Mesendoderm (in vitro differentiated cells): ENCODE measurements around the gene CAP2.

Experiments
- DNase-seq: peaks from one replicate; pipeline ENCODE4 v3.0.0; 2013
- H2AK5ac ChIP-seq: 2 replicates; pipeline ENCODE4 v1.6.1; 2013; ENCODE audit warnings: low read length, inconsistent platforms
- H2BK120ac ChIP-seq: 2 replicates; pipeline ENCODE4 v1.6.1; 2013; ENCODE audit warnings: low read depth, mild to moderate bottlenecking, low read length, moderate library complexity, mixed read lengths
- H2BK15ac ChIP-seq: replicated peaks from 2 replicates; pipeline ENCODE4 v1.6.1; 2013; ENCODE audit warnings: low read depth, mild to moderate bottlenecking, moderate library complexity
- H2BK5ac ChIP-seq: 2 replicates; pipeline ENCODE4 v1.6.1; 2013; ENCODE audit warnings: low read length, inconsistent platforms
- H3K18ac ChIP-seq: 2 replicates; pipeline ENCODE4 v1.6.1; 2013; ENCODE audit warnings: mild to moderate bottlenecking, low read length, mixed read lengths
- H3K23ac ChIP-seq: one replicate; pipeline ENCODE4 v1.6.1; 2013; ENCODE audit warnings: low read length
- H3K27ac ChIP-seq: 2 replicates; pipeline ENCODE4 v1.5.1; 2013; ENCODE audit warnings: low read depth, mild to moderate bottlenecking, inconsistent platforms, low read length, moderate library complexity
- H3K27me3 ChIP-seq: 2 replicates; pipeline ENCODE4 v1.6.1; 2013; ENCODE audit warnings: low read length, control low read depth, mild to moderate bottlenecking, inconsistent platforms; ENCODE audit not compliant: insufficient read depth, poor library complexity
- H3K36me3 ChIP-seq: 2 replicates; pipeline ENCODE4 v1.6.1; 2013; ENCODE audit warnings: low read length, inconsistent platforms; ENCODE audit not compliant: control insufficient read depth, insufficient read depth
- H3K4ac ChIP-seq: one replicate; pipeline ENCODE4 v1.6.1; 2013; ENCODE audit warnings: low read depth, mild to moderate bottlenecking, low read length, moderate library complexity
- H3K4me1 ChIP-seq: 2 replicates; pipeline ENCODE4 v1.6.1; 2013; ENCODE audit warnings: low read depth, low read length, inconsistent platforms; ENCODE audit not compliant: control insufficient read depth
- H3K4me2 ChIP-seq: 2 replicates; pipeline ENCODE4 v1.6.1; 2013; ENCODE audit warnings: low read length
- H3K4me3 ChIP-seq: 2 replicates; pipeline ENCODE4 v1.5.1; 2013; ENCODE audit warnings: mild to moderate bottlenecking, low read length
- H3K56ac ChIP-seq: one replicate; pipeline ENCODE4 v1.6.1; 2013; ENCODE audit warnings: low read length
- H3K79me1 ChIP-seq: 2 replicates; pipeline ENCODE4 v1.6.1; 2013; ENCODE audit warnings: low read length, inconsistent platforms
- H3K79me2 ChIP-seq: 2 replicates; pipeline ENCODE4 v1.6.1; 2013; ENCODE audit warnings: mild to moderate bottlenecking, low read length; ENCODE audit not compliant: control insufficient read depth, insufficient read depth
- H3K9ac ChIP-seq: 2 replicates; pipeline ENCODE4 v1.6.1; 2013; ENCODE audit warnings: low read length, inconsistent platforms
- H4K5ac ChIP-seq: one replicate; pipeline ENCODE4 v1.6.1; 2013; ENCODE audit warnings: low read length
- H4K8ac ChIP-seq: one replicate; pipeline ENCODE4 v1.6.1; 2013; ENCODE audit warnings: low read depth, mild to moderate bottlenecking, control low read depth, low read length, moderate library complexity
- WGBS: extraction: QIAGEN DNeasy Blood & Tissue Kit; methylation state at CpG from one replicate; pipeline ENCODE4 v1.1.7; 2013; ENCODE audit warnings: low lambda C conversion rate, missing lambda C conversion rate; ENCODE audit not compliant: insufficient coverage; ENCODE audit errors: extremely low coverage; 5-methylcytosine and 5-hydroxymethylcytosine counted together

Gene CAP2

GRCh38 chr6:17454316-17455005, 61.1 kb downstream of the CAP2 start:
- H3K56ac ChIP-seq = no peak overlapping the region
- peak; percentile 51 for DNase-seq
- H3K27me3 ChIP-seq = no peaks in the 10 kb centered on the region
- no peak overlapping the region for H2BK15ac ChIP-seq
- no peak overlapping the region for H3K18ac ChIP-seq
- H3K4ac ChIP-seq = no peak overlapping the region
- no peaks in the 10 kb centered on the region for H3K36me3 ChIP-seq
- no peak overlapping the region for H4K5ac ChIP-seq
- no peak overlapping the region for H2AK5ac ChIP-seq
- H3K4me3 ChIP-seq = no peak overlapping the region
- H3K4me1 ChIP-seq = peaks cover 2% of the 10 kb centered on the region
- no peak overlapping the region for H2BK120ac ChIP-seq
- H3K79me1 ChIP-seq = peaks cover 2% of the 10 kb centered on the region
- H3K79me2 ChIP-seq = no peaks in the 10 kb centered on the region
- no peak overlapping the region for H2BK5ac ChIP-seq
- no peak overlapping the region for H3K27ac ChIP-seq
- no peak overlapping the region for H3K9ac ChIP-seq
- no peak overlapping the region for H4K8ac ChIP-seq
- H3K23ac ChIP-seq = no peak overlapping the region
- WGBS = no CpG with 5 or more reads among the region's 7 CpGs
- H3K4me2 ChIP-seq = no peak overlapping the region

- Histone ChIP-seq H3K4ac (no peak overlapping the region), H2AK5ac (no peak overlapping the region), H2BK120ac (no peak overlapping the region), H4K5ac (no peak overlapping the region), H3K79me1 (peaks cover 2% of the 10 kb centered on the region), H3K27ac (no peak overlapping the region), H2BK5ac (no peak overlapping the region), H3K4me2 (no peak overlapping the region), H3K4me1 (peaks cover 2% of the 10 kb centered on the region), H2BK15ac (no peak overlapping the region), H3K4me3 (no peak overlapping the region), H3K9ac (no peak overlapping the region), H3K27me3 (no peaks in the 10 kb centered on the region), H3K36me3 (no peaks in the 10 kb centered on the region), H3K79me2 (no peaks in the 10 kb centered on the region), H3K18ac (no peak overlapping the region), H3K56ac (no peak overlapping the region), H4K8ac (no peak overlapping the region), H3K23ac (no peak overlapping the region)
- no CpG with 5 or more reads among the region's 7 CpGs for WGBS
- DNase-seq = no peak
These were observed 62.5 kb downstream of the CAP2 start for GRCh38 chr6:17455919-17456318.

- H3K27ac ChIP-seq = no peak overlapping the region
- no peak overlapping the region for H4K8ac ChIP-seq
- no peak for DNase-seq
- no peaks in the 10 kb centered on the region for H3K36me3 ChIP-seq
- H3K18ac ChIP-seq = no peak overlapping the region
- no peak overlapping the region for H2BK15ac ChIP-seq
- H3K4ac ChIP-seq = no peak overlapping the region
- H3K79me2 ChIP-seq = no peaks in the 10 kb centered on the region
- H2AK5ac ChIP-seq = no peak overlapping the region
- H3K9ac ChIP-seq = no peak overlapping the region
- no CpG with 5 or more reads among the region's 3 CpGs for WGBS
- H4K5ac ChIP-seq = no peak overlapping the region
- H3K27me3 ChIP-seq = no peaks in the 10 kb centered on the region
- H2BK120ac ChIP-seq = no peak overlapping the region
- H3K79me1 ChIP-seq = peaks cover 2% of the 10 kb centered on the region
- H3K4me2 ChIP-seq = no peak overlapping the region
- no peak overlapping the region for H3K56ac ChIP-seq
- no peak overlapping the region for H3K4me3 ChIP-seq
- no peak overlapping the region for H2BK5ac ChIP-seq
- peaks cover 2% of the 10 kb centered on the region for H3K4me1 ChIP-seq
- no peak overlapping the region for H3K23ac ChIP-seq
These were observed 63.3 kb downstream of the CAP2 start for GRCh38 chr6:17456711-17457110.

- H2BK120ac ChIP-seq = no peak overlapping the region
- H4K8ac ChIP-seq = no peak overlapping the region
- H3K79me1 ChIP-seq = peaks cover 2% of the 10 kb centered on the region
- H3K27me3 ChIP-seq = no peaks in the 10 kb centered on the region
- no peak overlapping the region for H3K4ac ChIP-seq
- H2BK5ac ChIP-seq = no peak overlapping the region
- no peak overlapping the region for H3K9ac ChIP-seq
- no peak for DNase-seq
- H3K23ac ChIP-seq = no peak overlapping the region
- H3K4me1 ChIP-seq = peaks cover 2% of the 10 kb centered on the region
- H2AK5ac ChIP-seq = no peak overlapping the region
- no peak overlapping the region for H2BK15ac ChIP-seq
- no peak overlapping the region for H3K4me2 ChIP-seq
- H3K36me3 ChIP-seq = no peaks in the 10 kb centered on the region
- no peak overlapping the region for H3K4me3 ChIP-seq
- H4K5ac ChIP-seq = no peak overlapping the region
- no peak overlapping the region for H3K56ac ChIP-seq
- H3K18ac ChIP-seq = no peak overlapping the region
- H3K27ac ChIP-seq = no peak overlapping the region
- no peaks in the 10 kb centered on the region for H3K79me2 ChIP-seq
- no CpG with 5 or more reads among the region's 4 CpGs for WGBS
These were observed 64.0 kb downstream of the CAP2 start for GRCh38 chr6:17457405-17457804.

- H4K5ac ChIP-seq = no peak overlapping the region
- H3K79me1 ChIP-seq = peaks cover 2% of the 10 kb centered on the region
- H3K27me3 ChIP-seq = no peaks in the 10 kb centered on the region
- H3K4ac ChIP-seq = no peak overlapping the region
- no peak overlapping the region for H3K23ac ChIP-seq
- H3K79me2 ChIP-seq = no peaks in the 10 kb centered on the region
- no peak overlapping the region for H3K9ac ChIP-seq
- H3K56ac ChIP-seq = no peak overlapping the region
- no peak overlapping the region for H2AK5ac ChIP-seq
- no peak overlapping the region for H4K8ac ChIP-seq
- WGBS = no CpG with 5 or more reads among the region's 3 CpGs
- no peak overlapping the region for H2BK5ac ChIP-seq
- H3K4me1 ChIP-seq = peaks cover 2% of the 10 kb centered on the region
- H2BK15ac ChIP-seq = no peak overlapping the region
- no peak overlapping the region for H3K27ac ChIP-seq
- H3K4me3 ChIP-seq = no peak overlapping the region
- no peak overlapping the region for H3K18ac ChIP-seq
- H3K36me3 ChIP-seq = no peaks in the 10 kb centered on the region
- H2BK120ac ChIP-seq = no peak overlapping the region
- no peak overlapping the region for H3K4me2 ChIP-seq
- DNase-seq = no peak
These were observed 64.6 kb downstream of the CAP2 start for GRCh38 chr6:17457956-17458355.

- Histone ChIP-seq H2BK120ac (no peak overlapping the region), H2BK15ac (no peak overlapping the region), H3K4ac (peak overlapping the region; percentile 12), H4K8ac (no peak overlapping the region), H3K4me1 (peaks cover 2% of the 10 kb centered on the region), H3K27me3 (no peaks in the 10 kb centered on the region), H3K36me3 (no peaks in the 10 kb centered on the region), H3K23ac (no peak overlapping the region), H3K27ac (no peak overlapping the region), H3K9ac (no peak overlapping the region), H2BK5ac (no peak overlapping the region), H4K5ac (no peak overlapping the region), H3K4me2 (no peak overlapping the region), H2AK5ac (no peak overlapping the region), H3K79me2 (no peaks in the 10 kb centered on the region), H3K4me3 (no peak overlapping the region), H3K18ac (no peak overlapping the region), H3K56ac (no peak overlapping the region), H3K79me1 (no peaks in the 10 kb centered on the region)
- WGBS = no CpG with 5 or more reads among the region's 4 CpGs
- no peak for DNase-seq
These were observed 65.6 kb downstream of the CAP2 start for GRCh38 chr6:17458966-17459365.
